SK-N-SH treated with all-trans-retinoic acid at 6 μM for 48 hours (cell line): ENCODE measurements around the gene RAB3IL1.

ENCODE experiments used
- ARNTL ChIP-seq: fragments of 450-650 bp; formaldehyde crosslinking; IDR thresholded peaks from 2 replicates; pipeline ENCODE4 v1.5.0; 2020; ENCODE audit warnings: low read depth, mild to moderate bottlenecking, moderate library complexity, borderline replicate concordance
- BACH2 ChIP-seq: fragments of 250-450 bp; sonication (Bioruptor Pico); IDR thresholded peaks from 2 replicates; pipeline ENCODE4 v1.9.0; 2021; ENCODE audit warnings: mild to moderate bottlenecking, borderline replicate concordance
- CREB5 ChIP-seq: fragments of 250-450 bp; sonication (Bioruptor Pico); IDR thresholded peaks from 2 replicates; pipeline ENCODE4 v1.5.1; 2020; ENCODE audit warnings: low read depth, mild to moderate bottlenecking, moderate library complexity
- CSDC2 ChIP-seq: fragments of 250-450 bp; sonication (Bioruptor Pico); IDR thresholded peaks from 2 replicates; pipeline ENCODE4 v1.5.0; 2020; ENCODE audit warnings: mild to moderate bottlenecking, moderate library complexity
- PATZ1 ChIP-seq: fragments of 250-450 bp; sonication (Bioruptor Pico); IDR thresholded peaks from 2 replicates; pipeline ENCODE4 v1.8.0; 2020; ENCODE audit warnings: mild to moderate bottlenecking, moderate library complexity, borderline replicate concordance
- RARB ChIP-seq: fragments of 250-450 bp; sonication (Bioruptor Pico); IDR thresholded peaks from 2 replicates; pipeline ENCODE4 v1.8.0; 2021; ENCODE audit warnings: mild to moderate bottlenecking, moderate library complexity
- SNAI2 ChIP-seq: fragments of 250-450 bp; sonication (Bioruptor Pico); IDR thresholded peaks from 2 replicates; pipeline ENCODE4 v1.5.0; 2020; ENCODE audit warnings: mild to moderate bottlenecking, moderate library complexity
- TCF4 ChIP-seq: fragments of 250-450 bp; sonication (Bioruptor Pico); IDR thresholded peaks from 2 replicates; pipeline ENCODE4 v1.8.0; 2021; ENCODE audit warnings: mild to moderate bottlenecking, moderate library complexity, borderline replicate concordance
- ZFP30 ChIP-seq: fragments of 450-650 bp; formaldehyde crosslinking; IDR thresholded peaks from 2 replicates; pipeline ENCODE4 v1.5.0; 2022; ENCODE audit warnings: mild to moderate bottlenecking, moderate library complexity
- ZNF565 ChIP-seq: fragments of 450-650 bp; formaldehyde crosslinking; conservative IDR thresholded peaks from 2 replicates; pipeline ENCODE4 v1.5.0; 2020; ENCODE audit warnings: low read depth, mild to moderate bottlenecking, moderate library complexity

DNA sequence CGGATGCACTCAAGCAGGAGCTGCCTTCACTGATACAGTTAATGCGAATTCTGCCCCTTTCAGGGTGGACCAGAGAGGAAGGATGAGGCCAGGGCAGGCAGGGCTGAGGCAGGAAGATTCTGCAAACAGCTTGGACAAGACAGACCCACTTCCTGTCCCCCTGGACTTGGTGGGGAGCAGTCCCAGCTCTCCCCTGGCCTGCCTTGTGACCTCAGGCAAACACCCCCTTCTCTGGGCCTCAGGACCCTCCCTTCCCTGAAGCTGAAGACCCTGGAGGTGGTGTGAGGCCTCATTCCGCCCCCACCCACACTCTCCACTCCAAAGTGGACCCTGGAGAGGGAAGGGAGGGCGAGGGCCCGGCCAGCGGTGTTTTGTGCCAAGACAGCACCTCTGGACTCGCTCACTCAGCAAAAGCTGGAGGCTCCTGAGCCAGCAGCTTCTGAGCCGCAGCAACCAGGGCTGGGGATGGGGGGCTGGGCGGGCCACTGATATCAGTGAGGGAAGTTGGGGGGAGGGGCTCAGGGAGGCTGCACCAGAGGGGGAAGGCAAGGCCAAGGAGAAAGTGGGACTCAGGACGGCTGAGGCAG, 8.5 kb downstream of the RAB3IL1 start:
- TF ChIP-seq ARNTL (CRISPR knock-in tag) (no peak), SNAI2 (no peak), BACH2 (no peak), CREB5 (CRISPR knock-in tag) (no peak), ZNF565 (CRISPR knock-in tag) (no peak), CSDC2 (CRISPR knock-in tag) (no peak), PATZ1 (no peak), ZFP30 (CRISPR knock-in tag) (no peak), TCF4 (CRISPR knock-in tag) (no peak), RARB (no peak)
